ENCODE results near the gene GYPC. TPM values are rescaled to one million over a fixed set of nuclear protein-coding genes. Genes with fewer than 3 reads are reported as not detected.
"Not testable (repeated sequence)": the region's sequence is repeated elsewhere in the genome, so short reads cannot be mapped to it uniquely, and the experiment has no call there.

GYPC gene
- polyA plus RNA-seq, 3 donors: 60.5 to 65.5 (median 61.7) TPM

GRCh38 chr2:126643972-126644371 lies 12.0 kb upstream of the GYPC start:
- DNase-seq (ENCODE audit: extremely low read depth in 1 of 11, low read depth in 9 of 11, low spot score in 4 of 11): no peak

GRCh38 chr2:126644630-126645191 lies 11.2 kb upstream of the GYPC start:
- DNase-seq (ENCODE audit: extremely low read depth in 1 of 11, low read depth in 9 of 11, low spot score in 4 of 11): no peak

GRCh38 chr2:126645211-126645618 lies 10.7 kb upstream of the GYPC start:
- DNase-seq (ENCODE audit: extremely low read depth in 1 of 11, low read depth in 9 of 11, low spot score in 4 of 11): no peak

GRCh38 chr2:126646026-126646425 lies 9.9 kb upstream of the GYPC start:
- no peak for DNase-seq (ENCODE audit: extremely low read depth in 1 of 11, low read depth in 9 of 11, low spot score in 4 of 11)

- not testable (repeated sequence) for DNase-seq (ENCODE audit: extremely low read depth in 1 of 11, low read depth in 9 of 11, low spot score in 4 of 11)
Observed at GRCh38 chr2:126647714-126648344, 8.1 kb upstream of the GYPC start.

GRCh38 chr2:126648345-126648786 lies 7.6 kb upstream of the GYPC start:
- DNase-seq (ENCODE audit: extremely low read depth in 1 of 11, low read depth in 9 of 11, low spot score in 4 of 11): not testable (repeated sequence)

- no peak for DNase-seq (ENCODE audit: extremely low read depth in 1 of 11, low read depth in 9 of 11, low spot score in 4 of 11)
Observed at GRCh38 chr2:126649101-126649500, 6.9 kb upstream of the GYPC start.

GRCh38 chr2:126650994-126651393 lies 5.0 kb upstream of the GYPC start:
- DNase-seq (ENCODE audit: extremely low read depth in 1 of 11, low read depth in 9 of 11, low spot score in 4 of 11): no peak

GRCh38 chr2:126652323-126652891 lies 3.6 kb upstream of the GYPC start:
- DNase-seq (ENCODE audit: extremely low read depth in 1 of 11, low read depth in 9 of 11, low spot score in 4 of 11): no peak

- no peak for DNase-seq (ENCODE audit: extremely low read depth in 1 of 11, low read depth in 9 of 11, low spot score in 4 of 11)
Observed at GRCh38 chr2:126653109-126653508, 2.8 kb upstream of the GYPC start.

- DNase-seq (ENCODE audit: extremely low read depth in 1 of 11, low read depth in 9 of 11, low spot score in 4 of 11): no peak
Observed at GRCh38 chr2:126653761-126654160, 2.2 kb upstream of the GYPC start.

GRCh38 chr2:126655051-126655450 lies 907 bp upstream of the GYPC start:
- no peak for DNase-seq (ENCODE audit: extremely low read depth in 1 of 11, low read depth in 9 of 11, low spot score in 4 of 11)

- DNase-seq (ENCODE audit: extremely low read depth in 1 of 11, low read depth in 9 of 11, low spot score in 4 of 11): peak in 5 of 11 donors; percentile 31 to 55 (median 48)
Observed at GRCh38 chr2:126656431-126657147, 631 bp downstream of the GYPC start.

GRCh38 chr2:126657148-126657635 lies 1.2 kb downstream of the GYPC start:
- DNase-seq (ENCODE audit: extremely low read depth in 1 of 11, low read depth in 9 of 11, low spot score in 4 of 11): peak in 1 of 11 donors; percentile 42

GRCh38 chr2:126657636-126658318 lies 1.8 kb downstream of the GYPC start:
- DNase-seq (ENCODE audit: extremely low read depth in 1 of 11, low read depth in 9 of 11, low spot score in 4 of 11): peak in 10 of 11 donors; percentile 48 to 82 (median 71)

- DNase-seq (ENCODE audit: extremely low read depth in 1 of 11, low read depth in 9 of 11, low spot score in 4 of 11): no peak
Observed at GRCh38 chr2:126658319-126658904, 2.5 kb downstream of the GYPC start.

- peak in 4 of 11 donors; percentile 29 to 43 (median 34) for DNase-seq (ENCODE audit: extremely low read depth in 1 of 11, low read depth in 9 of 11, low spot score in 4 of 11)
Observed at GRCh38 chr2:126658905-126659561, 3.1 kb downstream of the GYPC start.
